Brain microvascular endothelial cell (primary cell): ENCODE data around the gene AKT3.
A peak's percentile ranks its signal among the peaks of the same experiment; 100 is the strongest.

Source experiments
- DNase-seq: peaks from one replicate; pipeline ENCODE4 v3.0.0-alpha.2; 2020
- H3K27ac ChIP-seq: fragments of 250-450 bp; sonication (Bioruptor Pico); 2 replicates; pipeline ENCODE4 v1.5.1; 2020; ENCODE audit warnings: mild to moderate bottlenecking, moderate library complexity
- H3K27me3 ChIP-seq: fragments of 250-450 bp; sonication (Bioruptor Pico); replicated peaks from 2 replicates; pipeline ENCODE4 v1.5.1; 2020; ENCODE audit warnings: mild to moderate bottlenecking
- H3K36me3 ChIP-seq: fragments of 250-450 bp; sonication (Bioruptor Pico); replicated peaks from 2 replicates; pipeline ENCODE4 v1.5.1; 2020; ENCODE audit warnings: mild to moderate bottlenecking
- H3K4me3 ChIP-seq: 2 replicates; pipeline ENCODE4 v1.5.1; 2011; ENCODE audit warnings: low read depth, mild to moderate bottlenecking, control low read depth, low read length, moderate library complexity
- in situ Hi-C: cut with HindIII; loops from 2 replicates; pipeline ENCODE4 v1.10.0; 2017; ENCODE audit warnings: low sequenced_read_pairs, low pct_ligation_motif_present
- TF ChIP-seq, protein P1 (sequence below): IDR thresholded peaks from 2 replicates; pipeline ENCODE4 v1.5.1; 2011; ENCODE audit warnings: low read depth, mild to moderate bottlenecking, moderate library complexity, low read length, control low read depth, inconsistent platforms; ENCODE audit errors: missing control alignments

Gene AKT3

DNA sequence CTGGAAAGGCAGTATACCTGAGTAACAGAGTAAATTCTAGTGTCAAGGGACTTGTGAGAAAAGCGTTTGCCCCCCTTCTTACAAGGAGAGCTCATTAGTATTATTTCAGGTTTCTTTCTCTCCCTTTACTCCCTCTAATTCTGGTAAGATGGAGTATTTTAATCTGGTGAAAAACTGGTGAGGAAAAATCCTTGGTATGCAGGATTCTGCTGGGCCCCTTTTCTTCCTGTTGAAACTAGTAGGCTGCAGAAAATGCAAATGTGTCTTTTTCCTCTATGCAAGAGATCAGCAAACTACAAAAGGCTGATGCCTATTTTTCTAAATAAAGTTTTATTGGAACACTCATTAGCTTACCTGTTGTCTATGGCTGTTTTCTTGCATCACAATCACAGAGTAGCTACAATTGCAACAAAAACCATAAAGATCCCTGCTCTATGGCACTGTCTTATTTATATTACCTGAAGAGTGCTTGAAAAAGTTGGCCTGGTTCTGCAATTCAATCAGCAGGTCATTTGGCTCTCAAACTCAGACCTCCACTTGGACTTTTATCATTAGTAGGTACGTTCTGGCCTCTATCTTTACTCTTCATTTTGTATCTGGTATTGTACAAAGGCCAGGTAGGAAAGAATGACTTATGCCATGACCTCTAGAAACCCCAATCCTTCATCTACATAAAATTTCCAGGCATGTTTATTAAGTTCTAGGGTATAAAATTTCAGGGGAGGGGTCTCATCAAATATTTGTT, 109.6 kb downstream of the AKT3 start:
- no peaks in the 10 kb centered on the region for H3K36me3 ChIP-seq
- TF ChIP-seq, protein P1, sequence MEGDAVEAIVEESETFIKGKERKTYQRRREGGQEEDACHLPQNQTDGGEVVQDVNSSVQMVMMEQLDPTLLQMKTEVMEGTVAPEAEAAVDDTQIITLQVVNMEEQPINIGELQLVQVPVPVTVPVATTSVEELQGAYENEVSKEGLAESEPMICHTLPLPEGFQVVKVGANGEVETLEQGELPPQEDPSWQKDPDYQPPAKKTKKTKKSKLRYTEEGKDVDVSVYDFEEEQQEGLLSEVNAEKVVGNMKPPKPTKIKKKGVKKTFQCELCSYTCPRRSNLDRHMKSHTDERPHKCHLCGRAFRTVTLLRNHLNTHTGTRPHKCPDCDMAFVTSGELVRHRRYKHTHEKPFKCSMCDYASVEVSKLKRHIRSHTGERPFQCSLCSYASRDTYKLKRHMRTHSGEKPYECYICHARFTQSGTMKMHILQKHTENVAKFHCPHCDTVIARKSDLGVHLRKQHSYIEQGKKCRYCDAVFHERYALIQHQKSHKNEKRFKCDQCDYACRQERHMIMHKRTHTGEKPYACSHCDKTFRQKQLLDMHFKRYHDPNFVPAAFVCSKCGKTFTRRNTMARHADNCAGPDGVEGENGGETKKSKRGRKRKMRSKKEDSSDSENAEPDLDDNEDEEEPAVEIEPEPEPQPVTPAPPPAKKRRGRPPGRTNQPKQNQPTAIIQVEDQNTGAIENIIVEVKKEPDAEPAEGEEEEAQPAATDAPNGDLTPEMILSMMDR = no peak
- H3K27me3 ChIP-seq = no peaks in the 10 kb centered on the region
- DNase-seq = no peak
- peak overlapping the region; percentile 46 for H3K27ac ChIP-seq
- H3K4me3 ChIP-seq = no peak overlapping the region
- in situ Hi-C loops = no loop called here

- TF ChIP-seq, protein P1 = no peak
- in situ Hi-C loops = no loop called here
- Histone ChIP-seq H3K36me3 (no peaks in the 10 kb centered on the region), H3K4me3 (no peak overlapping the region), H3K27ac (peak overlapping the region; percentile 46), H3K27me3 (no peaks in the 10 kb centered on the region)
- DNase-seq = no peak
Measured at GRCh38 chr1:243739335-243740003, 110.6 kb downstream of the AKT3 start.

DNA sequence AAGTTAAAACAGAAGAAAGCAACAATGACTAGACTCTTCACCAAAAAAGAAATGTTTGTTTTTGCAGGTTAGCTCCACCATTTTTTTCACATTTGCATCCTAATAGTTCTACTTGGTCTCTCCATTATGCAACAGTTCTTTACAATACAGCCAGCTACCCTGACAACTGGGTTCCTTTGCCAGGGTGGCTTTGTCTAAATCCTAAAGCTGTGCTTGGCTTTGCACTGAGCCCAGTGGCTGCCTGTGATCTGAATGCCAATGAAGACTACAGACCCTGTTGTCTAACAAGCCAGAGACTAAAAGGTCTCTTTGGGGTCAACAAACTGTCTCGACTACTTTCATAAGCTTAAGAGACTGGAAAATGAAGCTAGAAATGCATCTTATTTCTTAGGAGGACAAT, 112.0 kb downstream of the AKT3 start:
- no peak overlapping the region for H3K4me3 ChIP-seq
- in situ Hi-C loops = no loop called here
- H3K27ac ChIP-seq = no peak overlapping the region
- TF ChIP-seq, protein P1 = no peak
- DNase-seq = no peak
- no peaks in the 10 kb centered on the region for H3K36me3 ChIP-seq
- no peaks in the 10 kb centered on the region for H3K27me3 ChIP-seq

GRCh38 chr1:243735457-243735856, 114.6 kb downstream of the AKT3 start:
- DNase-seq = no peak
- Histone ChIP-seq H3K27ac (no peak overlapping the region), H3K36me3 (no peaks in the 10 kb centered on the region), H3K27me3 (no peaks in the 10 kb centered on the region), H3K4me3 (no peak overlapping the region)
- in situ Hi-C loops = no loop called here
- TF ChIP-seq, protein P1 = no peak

GRCh38 chr1:243734308-243734695, 115.7 kb downstream of the AKT3 start:
- H3K27ac ChIP-seq = no peak overlapping the region
- TF ChIP-seq, protein P1 = no peak
- no peak overlapping the region for H3K4me3 ChIP-seq
- in situ Hi-C loops = no loop called here
- H3K36me3 ChIP-seq = no peaks in the 10 kb centered on the region
- H3K27me3 ChIP-seq = no peaks in the 10 kb centered on the region
- DNase-seq = no peak
